Kidney (tissue), 14 donors: ENCODE measurements around the gene SEC24C. TPM values are rescaled to one million over a fixed set of nuclear protein-coding genes. Genes with fewer than 3 reads are reported as not detected.

Source experiments
- DNase-seq, 5 donors: peaks; one replicate each; pipeline ENCODE4 v3.0.0-alpha.2; 2013 to 2020
- FAIRE-seq: peaks from 2 replicates; lab custom pipeline; 2012; peaks lifted over from hg19 to GRCh38; lab: Jason Lieb, UNC
- H3K27ac ChIP-seq, 2 donors: one replicate each; pipeline ENCODE4 v1.7.0; 2013; ENCODE audit warnings: low read depth in 2 of 2, low read length in 2 of 2, inconsistent platforms in 1 of 2
- H3K27me3 ChIP-seq: one replicate; pipeline ENCODE4 v1.7.1; 2013; ENCODE audit warnings: low read length, inconsistent platforms; ENCODE audit not compliant: control insufficient read depth, insufficient read depth
- H3K36me3 ChIP-seq, 3 donors: one replicate each; pipeline versions ENCODE4 v1.7.0 to v1.7.1; 2013; ENCODE audit warnings: low read length in 3 of 3, control low read depth in 1 of 3, inconsistent platforms in 1 of 3; ENCODE audit not compliant: insufficient read depth in 3 of 3, control insufficient read depth in 2 of 3
- H3K4me1 ChIP-seq, 3 donors: one replicate each; pipeline versions ENCODE4 v1.7.0 to v1.7.1; 2013; ENCODE audit warnings: low read length in 3 of 3, inconsistent platforms in 1 of 3, low read depth in 1 of 3; ENCODE audit not compliant: control insufficient read depth in 2 of 3, insufficient read depth in 2 of 3
- H3K4me3 ChIP-seq, 3 donors: one replicate each; pipeline versions ENCODE4 v1.7.0 to v1.8.1; 2013; ENCODE audit warnings: low read length in 3 of 3, control low read depth in 1 of 3, inconsistent platforms in 1 of 3
- H3K9ac ChIP-seq, 3 donors: one replicate each; pipeline versions ENCODE4 v1.7.0 to v1.7.1; 2013; ENCODE audit warnings: low read length in 3 of 3, control low read depth in 1 of 3, inconsistent platforms in 1 of 3
- H3K9me3 ChIP-seq, 3 donors: one replicate each; pipeline versions ENCODE4 v1.7.0 to v1.7.1; 2013; ENCODE audit warnings: low read length in 3 of 3, control low read depth in 1 of 3, inconsistent platforms in 1 of 3; ENCODE audit not compliant: control insufficient read depth in 2 of 3, insufficient read depth in 1 of 3
- CTCF ChIP-seq: IDR thresholded peaks from 3 replicates; pipeline ENCODE4 v1.5.1; 2012; ENCODE audit warnings: mild to moderate bottlenecking, moderate library complexity, borderline replicate concordance; ENCODE audit not compliant: insufficient read depth; ENCODE audit errors: extremely low read depth
- intact Hi-C: fragments of 100-400 bp; cut with DNase I; formaldehyde crosslinking; loops from one replicate; pipeline ENCODE4 v1.11.1; 2022
- polyA plus RNA-seq: library from polyadenylated mRNA; stranded (reverse); fragments of 350-450 nt; fragmentation: Illumina TruSeq; extraction: RNeasy Lipid Tissue Mini Kit (QIAGEN cat#74804); gene quantifications from one replicate; pipeline ENCODE4 v1.2.3, GENCODE V29; 2014; ENCODE audit warnings: low read depth, low replicate concordance; ENCODE audit not compliant: insufficient read depth
- total RNA-seq: library from RNA; stranded (reverse); fragmentation: NEBNext Ultra II Directional; extraction: Animal tissue kit (Norgen Biotek cat#: 25700); gene quantifications from one replicate; pipeline ENCODE4 v1.2.1, GENCODE V29; 2021
- donor health status: control.
- donor health status: control.
- donor health status: control.
- donor health status: control.
- donor health status: control.
- donor health status: DM: yes; HTN: yes; CAD: no.
- donor health status: Normal renal cell carcinoma (clear cell type).

Gene SEC24C
- total and polyA plus RNA-seq, 2 donors from 2014 or later = 39.2 to 66.9 TPM

- intact Hi-C loops = no loop called here
- H3K27ac ChIP-seq = peak overlapping the region in 1 of 2 donors; percentile 69
- H3K36me3 ChIP-seq = peaks cover 2 to 34% (median 4%) of the 10 kb centered on the region in 3 donors
- no peak for TF ChIP-seq CTCF
- DNase-seq (no peak), FAIRE-seq (no peak)
- peaks cover 0 to 10% (median 3%) of the 10 kb centered on the region in 3 donors for H3K4me1 ChIP-seq
- H3K4me3 ChIP-seq = no peak overlapping the region
- H3K9ac ChIP-seq = no peak overlapping the region
- H3K27me3 ChIP-seq = no peaks in the 10 kb centered on the region
- H3K9me3 ChIP-seq = no peaks in the 10 kb centered on the region
Measured at GRCh38 chr10:73817826-73818225, 73.7 kb downstream of the SEC24C start.

GRCh38 chr10:73818402-73818801 lies 74.2 kb downstream of the SEC24C start:
- FAIRE-seq (no peak), DNase-seq (no peak)
- Histone ChIP-seq H3K4me1 (peaks cover 0 to 10% (median 3%) of the 10 kb centered on the region in 3 donors), H3K27ac (no peak overlapping the region), H3K9ac (no peak overlapping the region), H3K27me3 (no peaks in the 10 kb centered on the region), H3K4me3 (no peak overlapping the region), H3K36me3 (peaks cover 2 to 34% (median 4%) of the 10 kb centered on the region in 3 donors), H3K9me3 (no peaks in the 10 kb centered on the region)
- intact Hi-C loops = no loop called here
- no peak for TF ChIP-seq CTCF

- H3K27me3 ChIP-seq = no peaks in the 10 kb centered on the region
- intact Hi-C loops = no loop called here
- DNase-seq = peak in 4 of 5 donors; percentile 21 to 60 (median 42)
- H3K36me3 ChIP-seq = peaks cover 2 to 39% (median 2%) of the 10 kb centered on the region in 3 donors
- no peaks in the 10 kb centered on the region for H3K9me3 ChIP-seq
- H3K4me3 ChIP-seq = no peak overlapping the region
- H3K4me1 ChIP-seq = peaks cover 0 to 10% (median 3%) of the 10 kb centered on the region in 3 donors
- H3K27ac ChIP-seq = no peak overlapping the region
- peak overlapping the region in 1 of 3 donors; percentile 12 for H3K9ac ChIP-seq
- TF ChIP-seq CTCF = no peak
- FAIRE-seq = no peak
Measured at GRCh38 chr10:73819081-73819480, 74.9 kb downstream of the SEC24C start.
